ENCODE results near the gene RYR2. TPM values are rescaled to one million over a fixed set of nuclear protein-coding genes. Genes with fewer than 3 reads are reported as not detected.

Gene RYR2
- total and polyA plus RNA-seq, 8 donors = 1.6 to 6.9 (median 4.4) TPM

DNA sequence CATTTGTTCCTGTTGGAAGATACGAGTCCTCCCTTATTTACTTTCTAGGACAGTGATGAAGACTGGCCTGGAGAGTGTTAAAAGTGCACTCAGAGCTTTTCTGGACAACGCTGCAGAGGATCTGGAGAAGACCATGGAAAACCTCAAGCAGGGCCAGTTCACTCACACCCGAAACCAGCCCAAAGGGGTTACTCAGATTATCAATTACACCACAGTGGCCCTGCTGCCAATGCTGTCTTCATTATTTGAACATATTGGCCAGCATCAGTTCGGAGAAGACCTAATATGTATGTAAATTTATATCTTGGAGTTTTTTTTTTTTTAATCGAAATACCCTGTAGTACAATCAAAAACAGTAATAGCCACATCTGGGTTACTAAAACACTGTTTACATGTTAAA lies 658.2 kb downstream of the RYR2 start:
- Histone ChIP-seq H3K36me3 (no peaks in the 10 kb centered on the region), H3K4me3 (no peak overlapping the region), H3K4me1 (peaks cover 0 to 6% (median 0%) of the 10 kb centered on the region in 3 donors), H3K27me3 (no peaks in the 10 kb centered on the region), H3K9me3 (no peaks in the 10 kb centered on the region), H3K27ac (no peak overlapping the region)
- DNase-seq (no peak), FAIRE-seq (no peak), ATAC-seq (no peak)
- TF ChIP-seq, protein P1, sequence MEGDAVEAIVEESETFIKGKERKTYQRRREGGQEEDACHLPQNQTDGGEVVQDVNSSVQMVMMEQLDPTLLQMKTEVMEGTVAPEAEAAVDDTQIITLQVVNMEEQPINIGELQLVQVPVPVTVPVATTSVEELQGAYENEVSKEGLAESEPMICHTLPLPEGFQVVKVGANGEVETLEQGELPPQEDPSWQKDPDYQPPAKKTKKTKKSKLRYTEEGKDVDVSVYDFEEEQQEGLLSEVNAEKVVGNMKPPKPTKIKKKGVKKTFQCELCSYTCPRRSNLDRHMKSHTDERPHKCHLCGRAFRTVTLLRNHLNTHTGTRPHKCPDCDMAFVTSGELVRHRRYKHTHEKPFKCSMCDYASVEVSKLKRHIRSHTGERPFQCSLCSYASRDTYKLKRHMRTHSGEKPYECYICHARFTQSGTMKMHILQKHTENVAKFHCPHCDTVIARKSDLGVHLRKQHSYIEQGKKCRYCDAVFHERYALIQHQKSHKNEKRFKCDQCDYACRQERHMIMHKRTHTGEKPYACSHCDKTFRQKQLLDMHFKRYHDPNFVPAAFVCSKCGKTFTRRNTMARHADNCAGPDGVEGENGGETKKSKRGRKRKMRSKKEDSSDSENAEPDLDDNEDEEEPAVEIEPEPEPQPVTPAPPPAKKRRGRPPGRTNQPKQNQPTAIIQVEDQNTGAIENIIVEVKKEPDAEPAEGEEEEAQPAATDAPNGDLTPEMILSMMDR (IDR thresholded peaks at IDR 0.05) = no peak
- 78 to 83% methylated on average over 5 of the region's 5 CpGs for WGBS, 2 donors
- intact Hi-C loops (cut with DNase I) = no loop called here

DNA sequence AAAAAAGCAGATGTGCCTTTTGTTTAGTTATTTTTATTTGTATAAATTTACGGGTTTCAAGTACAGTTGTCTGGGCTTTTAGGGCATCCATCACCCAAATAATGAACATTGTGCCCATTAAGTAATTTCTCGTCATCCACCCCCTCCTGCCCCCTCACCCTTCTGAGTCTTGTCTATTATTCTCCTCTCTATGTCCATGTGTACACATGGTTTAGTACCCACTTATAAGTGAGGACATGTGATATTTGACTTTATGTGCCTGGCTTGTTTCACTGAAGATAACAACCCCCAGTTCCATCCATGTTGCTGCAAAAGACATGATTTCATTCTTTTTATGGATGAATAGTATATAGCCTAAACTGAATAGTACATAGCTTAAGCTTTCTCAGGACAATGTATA lies 659.5 kb downstream of the RYR2 start:
- H3K36me3 ChIP-seq = no peaks in the 10 kb centered on the region
- WGBS, 2 donors = 71 to 88% methylated on average over 2 of the region's 2 CpGs
- ATAC-seq (no peak), DNase-seq (no peak), FAIRE-seq (no peak)
- TF ChIP-seq, protein P1 (IDR thresholded peaks at IDR 0.05) = no peak
- H3K27ac ChIP-seq = no peak overlapping the region
- no peaks in the 10 kb centered on the region for H3K27me3 ChIP-seq
- H3K4me1 ChIP-seq = peaks cover 0 to 6% (median 0%) of the 10 kb centered on the region in 3 donors
- no peaks in the 10 kb centered on the region for H3K9me3 ChIP-seq
- intact Hi-C loops (cut with DNase I) = no loop called here
- H3K4me3 ChIP-seq = no peak overlapping the region

DNA sequence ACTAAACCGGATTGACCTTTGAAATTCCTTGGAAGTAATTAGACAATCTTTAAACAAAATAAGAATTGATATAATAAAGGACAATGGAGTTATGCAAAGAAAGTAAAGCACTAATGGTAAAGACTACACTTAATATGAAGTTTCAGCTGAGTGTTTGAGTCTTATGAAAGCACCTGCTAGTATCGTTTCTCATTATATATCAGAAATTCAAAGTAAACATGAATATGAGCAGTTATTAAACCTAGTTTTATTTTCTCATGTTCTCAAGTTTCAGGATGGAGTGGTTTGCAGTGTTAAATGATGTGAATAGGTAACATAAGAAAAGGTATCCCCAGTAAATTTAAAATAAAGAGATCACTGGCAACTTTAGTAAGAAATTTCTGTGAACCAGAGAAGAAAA lies 660.2 kb downstream of the RYR2 start:
- WGBS, 2 donors = 39 to 41% methylated on average over 2 of the region's 2 CpGs

DNA sequence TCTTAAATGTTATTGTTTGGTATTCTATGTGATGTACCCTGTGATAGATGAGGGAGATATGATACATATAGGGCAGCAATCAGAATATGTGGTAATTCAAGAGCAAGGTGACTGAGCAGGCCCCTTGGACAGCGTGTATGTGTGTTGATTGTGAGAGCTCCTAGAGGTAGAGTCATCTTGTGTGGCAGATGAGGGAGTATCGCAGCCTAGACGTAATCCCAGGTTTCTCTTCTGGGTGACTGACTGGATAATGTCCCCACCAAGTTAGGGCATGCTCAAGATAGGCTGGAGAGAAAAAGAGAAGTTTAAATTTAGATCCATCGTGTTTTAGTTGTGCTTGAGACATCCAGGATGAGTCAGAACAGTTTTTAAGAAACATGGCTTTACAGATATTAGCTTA lies 663.5 kb downstream of the RYR2 start:
- WGBS, 2 donors = 87 to 90% methylated on average over 4 of the region's 4 CpGs
- Histone ChIP-seq H3K27ac (no peak overlapping the region), H3K9me3 (no peaks in the 10 kb centered on the region), H3K27me3 (no peaks in the 10 kb centered on the region), H3K36me3 (no peaks in the 10 kb centered on the region), H3K4me1 (peaks cover 0 to 6% (median 0%) of the 10 kb centered on the region in 3 donors), H3K4me3 (no peak overlapping the region)
- TF ChIP-seq, protein P1 (IDR thresholded peaks at IDR 0.05) = no peak
- intact Hi-C loops (cut with DNase I) = no loop called here
- no peak for ATAC-seq
- no peak for DNase-seq
- no peak for FAIRE-seq

More for the DNA sequence above, 660.2 kb downstream of the RYR2 start:
- Histone ChIP-seq H3K36me3 (no peaks in the 10 kb centered on the region), H3K27ac (no peak overlapping the region), H3K9me3 (no peaks in the 10 kb centered on the region), H3K27me3 (no peaks in the 10 kb centered on the region), H3K4me1 (peaks cover 0 to 6% (median 0%) of the 10 kb centered on the region in 3 donors), H3K4me3 (no peak overlapping the region)
- ATAC-seq = no peak
- intact Hi-C loops (cut with DNase I) = no loop called here
- TF ChIP-seq, protein P1 (IDR thresholded peaks at IDR 0.05) = no peak
- no peak for DNase-seq
- FAIRE-seq = no peak

DNA sequence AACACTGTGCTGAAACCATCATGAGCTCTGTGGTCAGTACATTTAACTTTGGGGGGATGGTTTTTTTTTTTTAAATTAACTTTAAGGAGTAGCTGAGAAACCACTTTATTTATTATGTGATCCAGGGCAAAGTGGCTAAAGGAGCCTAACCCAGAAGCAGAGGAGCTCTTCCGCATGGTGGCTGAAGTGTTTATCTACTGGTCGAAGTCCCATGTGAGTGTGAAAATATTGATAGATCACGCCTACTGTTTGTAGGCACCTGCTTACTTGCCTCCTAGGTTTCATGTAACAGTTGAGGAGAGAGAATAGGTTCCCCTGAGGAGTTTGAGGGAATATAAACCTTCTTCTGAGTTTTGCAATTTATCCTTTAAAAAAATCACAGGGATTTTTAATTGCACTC lies 667.4 kb downstream of the RYR2 start:
- DNase-seq (no peak), ATAC-seq (peak in 3 of 4 donors; percentile 56 to 66 (median 62)), FAIRE-seq (no peak)
- H3K36me3 ChIP-seq = no peaks in the 10 kb centered on the region
- no peak overlapping the region for H3K4me3 ChIP-seq
- no peaks in the 10 kb centered on the region for H3K4me1 ChIP-seq
- H3K9me3 ChIP-seq = no peaks in the 10 kb centered on the region
- intact Hi-C loops (cut with DNase I) = no loop called here
- TF ChIP-seq, protein P1 (IDR thresholded peaks at IDR 0.05) = no peak
- no peak overlapping the region for H3K27ac ChIP-seq
- 32 to 45% methylated on average over 3 of the region's 3 CpGs for WGBS, 2 donors
- H3K27me3 ChIP-seq = no peaks in the 10 kb centered on the region

Data from pancreas (tissue), 10 donors.